Measurements from ENCODE around the gene RPAP2. TPM values are rescaled to one million over a fixed set of nuclear protein-coding genes. Genes with fewer than 3 reads are reported as not detected.

Gene RPAP2
- total and polyA plus RNA-seq, 2 donors (not counting 3 experiments of a cell fraction or from before 2014, with no cell fraction given): 4.3 to 24.9 TPM

GRCh38 chr1:92326681-92327080, 27.8 kb downstream of the RPAP2 start:
- Histone ChIP-seq H3K79me2 (ENCODE audit: control insufficient read depth, insufficient read depth, low read length) (no peaks in the 10 kb centered on the region), H2AFZ (ENCODE audit: low read depth, low read length) (no peak overlapping the region), H3K9me1 (replicated peaks; ENCODE audit: control insufficient read depth, extremely low read depth, insufficient read depth, low read length) (no peaks in the 10 kb centered on the region), H3K9me3 (replicated peaks; ENCODE audit: control insufficient read depth, insufficient read depth, low read length) (no peaks in the 10 kb centered on the region), H3K4me3 (replicated peaks in 1 of 3; ENCODE audit: insufficient read depth in 1 of 3, low read depth in 1 of 3, low read length in 3 of 3) (no peak overlapping the region), H3K4me2 (ENCODE audit: insufficient read depth, low read length) (no peak overlapping the region), H4K20me1 (replicated peaks; ENCODE audit: control insufficient read depth, extremely low read depth, insufficient read depth, low read length) (no peaks in the 10 kb centered on the region), H3K9ac (replicated peaks; ENCODE audit: extremely low read depth, insufficient read depth, low read length) (no peak overlapping the region), H3K36me3 (ENCODE audit: control insufficient read depth in 2 of 2, extremely low read depth in 1 of 2, insufficient read depth in 2 of 2, low read length in 2 of 2) (peaks cover 6 to 7% of the 10 kb centered on the region in 2 experiments), H3K4me1 (ENCODE audit: control insufficient read depth, extremely low read depth, insufficient read depth, low read length) (no peaks in the 10 kb centered on the region), H3K27me3 (ENCODE audit: control insufficient read depth in 2 of 2, insufficient read depth in 2 of 2, low read length in 2 of 2) (no peaks in the 10 kb centered on the region), H3K27ac (ENCODE audit: insufficient read depth, low read depth, low read length) (no peak overlapping the region)
- ChIA-PET CTCF (no interaction called here), POLR2A (no interaction called here)
- FAIRE-seq (no peak), DNase-seq (ENCODE audit: low read depth, low spot score) (no peak)
- intact Hi-C loops (cut with micrococcal nuclease) (no loop called here), dilution Hi-C loops (cut with MboI; ENCODE audit: extremely low pct_ligation_motif_present, low sequenced_read_pairs) (no loop called here)
- no peak for TF ChIP-seq GATA2 (IDR thresholded peaks at IDR 0.05; ENCODE audit: insufficient read depth, insufficient read length, low read depth, low read length)
- TF ChIP-seq MYC (IDR thresholded peaks at IDR 0.05; ENCODE audit: low read depth, low read length): no peak
- no peak for TF ChIP-seq JUN (IDR thresholded peaks at IDR 0.05; ENCODE audit: borderline replicate concordance, insufficient read depth, insufficient read length, low read depth)
- no peak for TF ChIP-seq EZH2 (IDR thresholded peaks at IDR 0.05; ENCODE audit: borderline replicate concordance, low read depth, low read length, severe bottlenecking)
- TF ChIP-seq MAX (IDR thresholded peaks at IDR 0.05; ENCODE audit: insufficient read depth, insufficient read length): no peak
- TF ChIP-seq FOS (IDR thresholded peaks at IDR 0.05; ENCODE audit: borderline replicate concordance, insufficient read depth, low read length): no peak
- BruUV-seq (replicated peaks): no TSS peak

GRCh38 chr1:92327794-92328193, 28.9 kb downstream of the RPAP2 start:
- POLR2A ChIA-PET: no interaction called here
- H3K36me3 ChIP-seq (ENCODE audit: control insufficient read depth in 2 of 2, extremely low read depth in 1 of 2, insufficient read depth in 2 of 2, low read length in 2 of 2): peaks cover 6 to 7% of the 10 kb centered on the region in 2 experiments
- intact Hi-C loops (cut with micrococcal nuclease) (no loop called here), dilution Hi-C loops (cut with MboI; ENCODE audit: extremely low pct_ligation_motif_present, low sequenced_read_pairs) (no loop called here)
- H3K27ac ChIP-seq (ENCODE audit: insufficient read depth, low read depth, low read length): no peak overlapping the region
- no peak overlapping the region for H3K9ac ChIP-seq (replicated peaks; ENCODE audit: extremely low read depth, insufficient read depth, low read length)
- no peaks in the 10 kb centered on the region for H3K9me3 ChIP-seq (replicated peaks; ENCODE audit: control insufficient read depth, insufficient read depth, low read length)
- TF ChIP-seq JUN (IDR thresholded peaks at IDR 0.05; ENCODE audit: borderline replicate concordance, insufficient read depth, insufficient read length, low read depth): no peak
- TF ChIP-seq MAX (IDR thresholded peaks at IDR 0.05; ENCODE audit: insufficient read depth, insufficient read length): no peak
- TF ChIP-seq FOS (IDR thresholded peaks at IDR 0.05; ENCODE audit: borderline replicate concordance, insufficient read depth, low read length): no peak
- TF ChIP-seq EZH2 (IDR thresholded peaks at IDR 0.05; ENCODE audit: borderline replicate concordance, low read depth, low read length, severe bottlenecking): no peak
- TF ChIP-seq CTCF (IDR thresholded peaks at IDR 0.05; ENCODE audit: extremely low read depth in 1 of 2, insufficient read depth in 1 of 2, low read depth in 1 of 2, low read length in 2 of 2): no peak
- no peak for TF ChIP-seq POLR2A (IDR thresholded peaks at IDR 0.05; ENCODE audit: low read depth, low read length)
- no peak for TF ChIP-seq MYC (IDR thresholded peaks at IDR 0.05; ENCODE audit: low read depth, low read length)
- no peak for TF ChIP-seq GATA2 (IDR thresholded peaks at IDR 0.05; ENCODE audit: insufficient read depth, insufficient read length, low read depth, low read length)
- TF ChIP-seq POLR2AphosphoS5 (IDR thresholded peaks at IDR 0.05; ENCODE audit: insufficient read depth, low read depth, low read length): no peak
- H3K9me1 ChIP-seq (replicated peaks; ENCODE audit: control insufficient read depth, extremely low read depth, insufficient read depth, low read length): no peaks in the 10 kb centered on the region
- H4K20me1 ChIP-seq (replicated peaks; ENCODE audit: control insufficient read depth, extremely low read depth, insufficient read depth, low read length): no peaks in the 10 kb centered on the region
- H3K4me1 ChIP-seq (ENCODE audit: control insufficient read depth, extremely low read depth, insufficient read depth, low read length): no peaks in the 10 kb centered on the region
- no peak overlapping the region for H2AFZ ChIP-seq (ENCODE audit: low read depth, low read length)
- H3K4me3 ChIP-seq (replicated peaks in 1 of 3; ENCODE audit: insufficient read depth in 1 of 3, low read depth in 1 of 3, low read length in 3 of 3): no peak overlapping the region
- H3K27me3 ChIP-seq (ENCODE audit: control insufficient read depth in 2 of 2, insufficient read depth in 2 of 2, low read length in 2 of 2): no peaks in the 10 kb centered on the region
- DNase-seq (ENCODE audit: low read depth, low spot score): no peak
- BruUV-seq (replicated peaks): no TSS peak
- CTCF ChIA-PET: interaction anchor here (1.1 kb wide), 1 partner anchor 17 kb away, joined by 3 read pairs; no protein-coding TSS in a partner anchor
- no peak overlapping the region for H3K4me2 ChIP-seq (ENCODE audit: insufficient read depth, low read length)
- no peaks in the 10 kb centered on the region for H3K79me2 ChIP-seq (ENCODE audit: control insufficient read depth, insufficient read depth, low read length)
- FAIRE-seq: no peak

All from endothelial cell of umbilical vein (primary cell).